ENCODE results near the gene KISS1.
A peak's percentile ranks its signal among the peaks of the same experiment; 100 is the strongest.

KISS1 gene

DNA sequence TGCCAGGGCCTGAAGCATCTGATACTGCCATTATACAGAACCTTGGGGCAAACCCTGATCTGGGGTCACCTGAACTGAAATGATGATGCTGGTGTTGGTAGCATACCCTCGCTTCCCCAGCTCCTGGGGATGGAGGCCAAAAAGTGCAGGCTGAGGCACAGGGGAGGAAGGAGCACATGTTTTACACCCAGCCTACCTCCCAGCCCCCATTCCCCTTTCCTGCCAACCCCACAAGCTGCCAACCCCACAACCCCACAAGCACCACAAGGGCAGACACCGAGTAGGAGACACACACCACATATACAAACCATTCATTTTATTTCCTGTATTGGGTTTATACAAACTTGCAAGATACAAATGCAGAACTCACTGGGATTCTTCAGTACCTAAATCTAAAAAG is 22.3 kb upstream of the KISS1 start:
- DNase-seq (ENCODE audit: low read depth in 2 of 2): no peak

- DNase-seq (ENCODE audit: low read depth in 2 of 2): no peak
These were observed 21.3 kb upstream of the KISS1 start for GRCh38 chr1:204217648-204218000.

GRCh38 chr1:204216880-204217647 is 20.8 kb upstream of the KISS1 start:
- DNase-seq (ENCODE audit: low read depth in 2 of 2): no peak

DNA sequence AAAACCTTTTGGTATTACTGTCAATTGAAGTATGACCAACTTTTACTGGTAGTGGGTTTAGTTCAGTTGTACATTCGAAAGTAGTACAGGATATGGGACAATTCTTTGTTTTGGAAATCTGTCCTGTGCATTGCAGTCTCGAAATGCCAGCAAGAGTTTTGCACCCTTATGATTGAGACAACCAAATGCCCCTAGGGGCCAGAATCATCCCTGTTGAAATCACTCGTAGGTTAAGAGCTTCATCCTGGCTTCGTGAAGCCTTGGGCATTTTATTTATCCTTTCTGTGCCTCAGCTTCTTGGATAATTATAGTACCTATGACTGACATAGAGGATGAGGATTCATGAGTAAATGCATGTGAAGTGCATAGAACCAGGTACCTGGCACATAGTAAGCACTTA is 19.9 kb upstream of the KISS1 start:
- no peak for DNase-seq (ENCODE audit: low read depth in 2 of 2)

DNA sequence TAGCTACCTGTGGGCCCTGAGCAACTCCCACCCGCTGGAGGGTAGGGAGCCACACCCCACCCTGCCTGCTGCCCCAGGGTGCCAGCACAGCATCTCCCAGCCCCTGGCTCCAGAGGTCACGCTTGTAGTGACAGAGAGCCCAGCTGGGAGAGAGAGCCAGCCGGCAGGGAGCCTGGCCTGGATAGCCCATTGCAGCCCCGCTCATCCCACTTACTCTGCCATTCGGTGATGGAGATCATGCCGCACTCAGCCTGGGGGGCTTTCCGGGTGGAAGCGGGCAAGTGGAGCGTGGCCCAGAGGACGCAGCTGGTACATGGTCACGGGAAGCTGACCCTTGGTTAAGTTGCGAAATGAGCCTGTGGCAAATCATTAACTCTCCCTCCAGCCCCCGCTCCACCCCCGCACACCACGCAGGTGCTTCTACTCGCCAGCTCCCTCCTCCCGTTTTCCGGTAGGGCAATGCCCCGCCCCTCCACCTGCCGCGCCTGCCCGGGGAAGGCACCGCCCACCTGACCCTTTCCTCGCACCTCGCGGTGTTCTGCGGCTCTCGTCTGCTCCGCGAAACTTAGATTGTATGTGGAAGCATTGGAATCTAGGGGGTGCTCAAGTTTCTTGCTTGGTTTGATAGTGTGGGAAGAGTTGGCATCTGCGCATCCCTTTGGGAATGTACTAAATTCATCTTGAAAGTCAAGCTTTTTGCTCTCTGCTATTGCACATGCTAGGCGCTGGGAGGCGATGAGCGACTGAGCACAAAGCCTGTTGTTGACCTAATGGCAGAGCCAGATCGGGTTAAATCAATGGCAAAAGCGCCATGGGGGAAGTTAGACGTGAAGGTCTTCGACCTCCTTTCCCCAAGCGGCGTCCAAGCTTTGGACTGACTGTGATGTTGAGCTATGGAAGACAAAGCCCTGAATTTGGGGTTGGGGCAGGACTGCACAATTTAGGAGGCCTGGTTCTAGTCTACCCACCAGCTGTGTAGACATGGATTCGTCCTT is 17.7 kb upstream of the KISS1 start, which contains the start of gene GOLT1A:
TSS of gene GOLT1A (minus strand) at position 321 of the 995 bp plus-strand sequence. CDS start at position 239, 82 bp downstream.
- DNase-seq (ENCODE audit: low read depth in 2 of 2): peak; percentile 54 to 59

DNA sequence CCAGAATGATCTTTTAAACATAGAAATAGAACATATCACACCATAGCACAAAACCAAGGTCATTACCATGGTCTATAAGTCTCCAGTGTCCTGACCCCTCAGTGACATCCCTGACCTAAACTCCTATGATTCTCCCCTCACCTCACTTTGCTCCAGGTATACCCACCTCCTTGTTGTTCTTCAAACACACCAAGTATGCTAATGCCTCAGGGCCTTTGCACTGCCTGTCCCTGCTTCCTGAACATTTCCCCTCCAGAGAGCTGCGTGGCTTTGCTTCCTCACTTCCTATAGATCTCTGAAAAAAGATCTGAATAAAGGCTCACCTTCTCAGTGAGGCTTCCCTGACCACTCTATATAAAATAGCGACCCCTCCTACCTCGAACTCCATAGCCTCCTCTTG is 16.4 kb upstream of the KISS1 start:
- no peak for DNase-seq (ENCODE audit: low read depth in 2 of 2)

DNA sequence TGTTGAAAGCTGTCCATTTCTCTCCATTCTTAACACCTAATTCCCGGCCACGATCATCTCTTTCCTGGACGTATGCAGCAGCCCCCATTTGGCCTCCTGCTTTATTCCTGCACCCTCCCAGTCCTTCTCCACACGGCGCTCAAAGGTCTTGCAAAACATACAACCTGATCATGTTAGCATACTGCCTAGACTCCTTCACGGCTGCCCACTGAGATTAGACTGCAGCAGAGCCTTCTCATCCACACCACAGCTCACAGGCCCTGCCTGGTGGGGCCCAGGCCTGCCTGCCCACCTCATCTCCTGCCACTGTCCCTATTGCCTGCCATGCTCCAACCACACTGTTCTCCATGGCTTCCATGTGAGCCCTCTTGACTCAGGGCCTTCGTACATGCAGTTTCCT is 14.8 kb upstream of the KISS1 start:
- no peak for DNase-seq (ENCODE audit: low read depth in 2 of 2)

DNA sequence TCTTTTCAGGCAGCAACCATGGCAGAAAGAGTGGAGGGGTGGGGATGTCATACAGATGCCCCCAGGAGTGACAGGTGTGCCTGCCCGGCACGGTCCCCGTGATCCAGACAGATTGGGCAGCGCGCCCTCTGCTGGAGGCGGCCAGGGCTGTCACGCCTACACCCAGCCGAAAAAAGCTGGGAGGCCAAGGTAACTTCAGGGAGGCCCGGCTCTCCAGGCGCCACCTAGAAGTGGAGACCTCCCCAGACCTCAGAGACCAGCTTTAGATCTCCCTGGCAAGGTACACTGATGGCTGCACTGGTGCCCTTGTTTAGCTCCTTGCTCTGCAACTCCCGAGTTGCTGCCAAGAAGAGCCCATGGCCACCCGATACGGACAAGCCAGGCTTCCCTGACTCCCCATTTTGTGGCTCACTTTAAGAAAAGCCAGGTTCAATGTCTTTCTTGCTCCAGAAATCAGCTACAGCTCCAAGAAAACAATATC is 10.9 kb upstream of the KISS1 start:
- DNase-seq (ENCODE audit: low read depth in 2 of 2): no peak

GRCh38 chr1:204206121-204206520 is 9.8 kb upstream of the KISS1 start:
- no peak for DNase-seq (ENCODE audit: low read depth in 2 of 2)

- no peak for DNase-seq (ENCODE audit: low read depth in 2 of 2)
These were observed 9.2 kb upstream of the KISS1 start for GRCh38 chr1:204205486-204205885.

DNA sequence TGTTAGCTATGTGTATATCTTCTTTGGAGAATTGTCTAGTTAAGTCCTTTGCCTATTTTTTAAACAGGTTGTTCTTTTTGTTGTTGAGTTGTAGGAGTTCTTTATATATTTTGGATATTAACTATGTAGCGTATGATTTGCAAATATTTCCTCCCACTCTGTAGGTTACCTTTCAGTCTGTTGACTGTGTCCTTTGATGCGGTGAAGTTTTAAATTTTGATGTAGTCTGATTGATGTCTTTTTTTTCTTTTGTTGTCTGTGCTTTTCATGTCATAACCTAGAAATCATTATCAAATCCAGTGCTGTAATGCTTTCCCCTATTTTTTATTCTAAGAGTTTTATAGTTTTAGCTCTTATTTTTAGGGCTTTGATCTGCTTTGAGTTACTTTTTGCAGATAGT is 8.7 kb upstream of the KISS1 start:
- no peak for DNase-seq (ENCODE audit: low read depth in 2 of 2)

GRCh38 chr1:204203206-204203767 is 7.0 kb upstream of the KISS1 start:
- no peak for DNase-seq (ENCODE audit: low read depth in 2 of 2)

- no peak for DNase-seq (ENCODE audit: low read depth in 2 of 2)
These were observed 6.2 kb upstream of the KISS1 start for GRCh38 chr1:204202481-204202880.

DNA sequence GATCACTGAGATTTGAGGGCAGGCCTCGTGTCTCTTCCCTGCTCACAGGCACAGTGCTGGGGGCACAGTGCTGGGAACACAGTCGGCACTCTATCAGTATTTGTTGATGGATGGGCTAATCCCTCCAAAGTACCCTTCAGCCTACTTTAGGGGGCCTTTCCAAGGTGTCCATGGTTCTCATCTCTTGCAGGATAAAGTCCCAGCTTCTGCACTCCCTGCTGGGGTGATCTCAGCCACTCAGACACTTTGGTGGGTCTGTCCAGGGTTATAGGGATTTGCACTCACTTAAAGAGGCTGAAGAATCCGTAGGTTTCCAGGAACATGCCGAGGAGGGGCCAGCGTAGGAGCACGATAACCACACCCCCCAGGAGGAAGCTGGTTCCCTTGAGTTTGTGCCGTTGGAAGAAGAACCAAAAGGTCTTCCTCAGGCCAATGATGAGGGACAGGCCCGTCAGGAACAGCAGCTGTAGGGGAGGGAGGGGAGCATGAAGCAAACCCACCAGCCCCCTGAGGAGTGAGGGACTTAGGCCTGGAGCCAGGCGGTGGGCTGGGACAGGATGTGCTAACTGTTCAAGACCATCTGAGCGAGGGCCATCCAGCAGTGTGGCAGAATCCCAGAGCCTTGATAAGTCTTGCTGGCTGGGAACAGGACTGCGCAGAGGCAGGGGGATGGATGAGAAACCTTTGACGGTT is 5.2 kb upstream of the KISS1 start:
- no peak for DNase-seq (ENCODE audit: low read depth in 2 of 2)

DNA sequence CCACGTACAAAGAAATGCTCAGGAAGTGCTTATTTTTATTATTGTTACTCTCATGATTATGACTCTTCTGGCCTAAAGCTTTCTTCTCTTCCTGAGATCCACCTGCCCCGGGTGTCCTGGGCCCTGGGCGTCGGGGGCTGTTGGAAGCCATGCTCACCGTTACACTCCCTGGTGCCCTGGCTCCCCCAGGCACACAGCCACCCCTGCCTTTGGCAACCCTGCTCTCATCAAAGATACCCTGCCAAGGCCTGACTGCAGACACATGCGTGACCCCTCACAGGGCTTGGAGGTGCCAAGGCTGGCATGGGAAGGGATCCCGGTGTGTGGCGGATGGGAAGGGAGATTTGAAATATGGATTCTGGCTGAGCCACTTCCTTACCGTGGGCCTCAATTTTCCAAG is 3.3 kb upstream of the KISS1 start:
- DNase-seq (ENCODE audit: low read depth in 2 of 2): no peak

- no peak for DNase-seq (ENCODE audit: low read depth in 2 of 2)
These were observed 2.4 kb upstream of the KISS1 start for GRCh38 chr1:204198348-204199340.

GRCh38 chr1:204197068-204197467 is 777 bp upstream of the KISS1 start:
- no peak for DNase-seq (ENCODE audit: low read depth in 2 of 2)

DNA sequence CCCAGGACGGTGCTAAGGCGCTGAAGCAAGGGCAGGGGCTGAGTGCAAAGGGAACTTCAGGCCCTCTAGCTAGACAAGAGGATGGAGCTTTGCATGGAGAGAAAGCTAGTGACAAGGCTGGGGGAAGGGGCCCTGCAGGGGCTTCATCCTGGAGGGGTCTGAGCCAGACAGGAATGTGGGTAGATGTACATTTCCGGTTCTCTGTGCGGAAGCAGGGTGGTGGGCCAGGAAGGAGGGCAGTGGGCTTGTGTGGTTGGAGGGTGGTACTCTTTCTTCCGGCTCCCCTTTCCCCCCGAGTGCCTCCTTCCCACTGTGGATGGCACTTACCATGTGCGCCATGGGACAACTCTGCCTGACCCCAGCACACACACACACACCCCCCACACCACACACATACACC is 1.5 kb downstream of the KISS1 start:
- DNase-seq (ENCODE audit: low read depth in 2 of 2): no peak

DNA sequence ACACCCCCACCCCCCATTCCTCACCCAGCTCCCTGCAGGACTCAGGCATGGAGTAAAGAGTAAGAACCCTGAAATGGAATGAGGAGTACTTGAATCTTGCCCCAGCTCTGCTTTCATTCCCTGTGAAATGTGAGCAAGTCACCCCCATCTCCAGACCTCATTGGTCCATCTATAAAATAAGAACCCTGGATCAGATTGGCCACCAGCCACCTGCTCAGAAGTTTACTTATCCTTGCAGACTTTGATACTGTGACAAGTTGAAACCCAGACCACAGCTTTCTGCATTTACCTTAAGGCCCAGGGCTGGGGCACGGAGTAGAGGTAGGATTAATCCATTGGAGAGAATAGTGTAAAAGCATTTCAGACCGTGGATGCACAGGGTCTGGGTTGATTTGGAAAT is 2.2 kb downstream of the KISS1 start:
- no peak for DNase-seq (ENCODE audit: low read depth in 2 of 2)

GRCh38 chr1:204192589-204193352 is 3.5 kb downstream of the KISS1 start:
- DNase-seq (ENCODE audit: low read depth in 2 of 2): no peak

Measured in fibroblast of skin of left biceps (primary cell).